Measurements from ENCODE around the gene TMEM140.

GRCh38 chr7:135158141-135158655, 10.3 kb downstream of the TMEM140 start:
- TF ChIP-seq CTCF (IDR thresholded peaks at IDR 0.05) (no peak), POLR2AphosphoS5 (IDR thresholded peaks at IDR 0.05) (no peak), EP300 (IDR thresholded peaks at IDR 0.05) (no peak), POLR2A (IDR thresholded peaks at IDR 0.05) (no peak)

Data from gastroesophageal sphincter (tissue), 3 donors.